HCT116 (cell line): ENCODE data around the gene CACNA2D3. TPM values are rescaled to one million over a fixed set of nuclear protein-coding genes. Genes with fewer than 3 reads are reported as not detected.

ENCODE experiments used
- ATAC-seq: fragments of 200-7000 bp; cut with Tn5 transposase; 2 replicates; pipeline ENCODE4 v1.9.1; 2020; ENCODE audit warnings: mild to moderate bottlenecking, moderate library complexity
- BruUV-seq: library from RNA; stranded (reverse); fragments of 400-500 nt; replicated peaks from 2 replicates; lab custom pipeline; 2021; lab: Mats Ljungman, UMichigan
- CTCF ChIA-PET: fragments of 300-600 bp; sonication (Branson Sonifier 250); formaldehyde crosslinking; loops from one replicate; lab custom pipeline; 2021; ENCODE audit warnings: antibody characterized with exemption; lab: Charles Lee
- POLR2A ChIA-PET: fragments of 300-600, 350-600 bp; sonication (Branson Sonifier 250); formaldehyde crosslinking; loops from one replicate; lab custom pipeline; 2021; ENCODE audit warnings: antibody characterized with exemption; lab: Charles Lee
- RAD21 ChIA-PET, 2 experiments: fragments of 300-600 bp; sonication (Branson Sonifier 250); formaldehyde crosslinking; loops; one replicate each; lab custom pipeline; 2023; ENCODE audit warnings: low total read pairs in 2 of 2; ENCODE audit not compliant: uncharacterized antibody in 2 of 2, unreplicated experiment in 2 of 2, low non-redundant PET in 1 of 2; lab: Charles Lee
- DNase-seq: peaks from one replicate; pipeline ENCODE4 v3.0.0-alpha.2; 2010; ENCODE audit warnings: low read depth, low spot score
- H2AFZ ChIP-seq: fragments of 200-600 bp; shearing (Covaris generic), sonication (generic); 2 replicates; pipeline ENCODE4 v1.6.1; 2017; ENCODE audit warnings: low read depth, mixed run types, mixed read lengths, antibody characterized with exemption, low read length; ENCODE audit not compliant: poor library complexity, severe bottlenecking
- H3K27ac ChIP-seq: 2 replicates; pipeline ENCODE4 v1.5.1; 2012; ENCODE audit warnings: low read depth, low read length
- H3K27me3 ChIP-seq: fragments of 200-600 bp; sonication (generic); 2 replicates; pipeline ENCODE4 v1.6.1; 2016; ENCODE audit warnings: mixed run types, low read length, mixed read lengths; ENCODE audit not compliant: insufficient read depth
- H3K36me3 ChIP-seq, 2 experiments: fragments of 200-500 bp in 1 of 2; fragments of 200-600 bp in 1 of 2; sonication (Bioruptor generic) in 1 of 2; sonication (generic) in 1 of 2; 2 replicates each; pipeline versions ENCODE4 v1.5.1 to v1.6.1; 2014 to 2016; ENCODE audit warnings: low read length in 2 of 2, inconsistent platforms in 1 of 2, mixed read lengths in 1 of 2, mixed run types in 1 of 2; ENCODE audit not compliant: insufficient read depth in 2 of 2, control insufficient read depth in 1 of 2
- H3K4me1 ChIP-seq, 2 experiments: fragments of 200-600 bp in 1 of 2; sonication (generic) in 1 of 2; 2 replicates each; pipeline versions ENCODE4 v1.5.1 to v1.6.1; 2012 to 2017; ENCODE audit warnings: low read length in 2 of 2, inconsistent platforms in 1 of 2, mild to moderate bottlenecking in 1 of 2, mixed read lengths in 1 of 2, mixed run types in 1 of 2, moderate library complexity in 1 of 2; ENCODE audit not compliant: insufficient read depth in 2 of 2, control insufficient read depth in 1 of 2
- H3K4me2 ChIP-seq: fragments of 200-600 bp; sonication (generic); 2 replicates; pipeline ENCODE4 v1.6.1; 2017; ENCODE audit warnings: mixed run types, low read length, mixed read lengths
- H3K4me3 ChIP-seq, 2 experiments: fragments of 200-600 bp in 1 of 2; sonication (generic) in 1 of 2; replicated peaks in 1 of 2; 2 replicates each; pipeline ENCODE4 v1.5.1; 2011 to 2016; ENCODE audit warnings: low read length in 2 of 2, control low read depth in 1 of 2, low read depth in 1 of 2, mild to moderate bottlenecking in 1 of 2, mixed read lengths in 1 of 2, mixed run types in 1 of 2
- H3K79me2 ChIP-seq: fragments of 200-600 bp; sonication (generic); 2 replicates; pipeline ENCODE4 v1.6.1; 2017; ENCODE audit warnings: mild to moderate bottlenecking, mixed run types, low read length, moderate library complexity, mixed read lengths; ENCODE audit not compliant: insufficient read depth
- H3K9ac ChIP-seq: fragments of 200-600 bp; sonication (generic); 2 replicates; pipeline ENCODE4 v1.6.1; 2016; ENCODE audit warnings: low read length, mixed read lengths
- H3K9me2 ChIP-seq: fragments of 200-600 bp; sonication (generic), shearing (Covaris generic); 2 replicates; pipeline ENCODE4 v1.6.1; 2017; ENCODE audit warnings: mixed run types, mild to moderate bottlenecking, moderate library complexity; ENCODE audit not compliant: insufficient read depth
- H3K9me3 ChIP-seq, 2 experiments: fragments of 200-500 bp in 1 of 2; fragments of 200-600 bp in 1 of 2; sonication (Bioruptor generic) in 1 of 2; sonication (generic) in 1 of 2; 2 replicates each; pipeline ENCODE4 v1.6.1; 2014 to 2017; ENCODE audit warnings: low read length in 2 of 2, mixed read lengths in 2 of 2, inconsistent platforms in 1 of 2, low read depth in 1 of 2, mild to moderate bottlenecking in 1 of 2, mixed run types in 1 of 2, moderate library complexity in 1 of 2; ENCODE audit not compliant: control insufficient read depth in 1 of 2, insufficient read depth in 1 of 2
- H4K20me1 ChIP-seq: fragments of 200-600 bp; sonication (generic), shearing (Covaris generic); 2 replicates; pipeline ENCODE4 v1.6.1; 2017; ENCODE audit warnings: mixed run types, mild to moderate bottlenecking, moderate library complexity; ENCODE audit not compliant: insufficient read depth
- ATF3 ChIP-seq: IDR thresholded peaks from 2 replicates; pipeline ENCODE4 v1.6.1; 2012
- CEBPB ChIP-seq: IDR thresholded peaks from 2 replicates; pipeline ENCODE4 v1.6.1; 2012; ENCODE audit warnings: low read depth
- ELF1 ChIP-seq: IDR thresholded peaks from 2 replicates; pipeline ENCODE4 v1.6.1; 2012; ENCODE audit warnings: low read depth, borderline replicate concordance
- EZH2 ChIP-seq: fragments of 200-600 bp; sonication (generic); IDR thresholded peaks from 2 replicates; pipeline ENCODE4 v1.6.1; 2017; ENCODE audit warnings: antibody characterized with exemption, mixed run types
- EZH2phosphoT487 ChIP-seq: fragments of 200-600 bp; IDR thresholded peaks from 2 replicates; pipeline ENCODE4 v1.6.1; 2018; ENCODE audit warnings: antibody characterized with exemption, borderline replicate concordance
- FOSL1 ChIP-seq: IDR thresholded peaks from 2 replicates; pipeline ENCODE4 v1.6.1; 2012; ENCODE audit warnings: low read depth
- JUND ChIP-seq: IDR thresholded peaks from 2 replicates; pipeline ENCODE4 v1.6.1; 2012
- MAX ChIP-seq: IDR thresholded peaks from 2 replicates; pipeline ENCODE4 v1.6.1; 2012
- POLR2A ChIP-seq: IDR thresholded peaks from 2 replicates; pipeline ENCODE4 v1.7.0; 2011; ENCODE audit warnings: borderline replicate concordance; ENCODE audit not compliant: insufficient read depth, insufficient read length; ENCODE audit errors: extremely low read depth
- POLR2AphosphoS5 ChIP-seq: IDR thresholded peaks from 2 replicates; pipeline ENCODE4 v1.6.1; 2011; ENCODE audit warnings: mild to moderate bottlenecking, low read depth, low read length, moderate library complexity
- RAD21 ChIP-seq: IDR thresholded peaks from 2 replicates; pipeline ENCODE4 v1.6.1; 2012; ENCODE audit warnings: low read depth, mild to moderate bottlenecking
- REST ChIP-seq: IDR thresholded peaks from 2 replicates; pipeline ENCODE4 v1.6.1; 2012; ENCODE audit warnings: low read depth
- SP1 ChIP-seq: IDR thresholded peaks from 2 replicates; pipeline ENCODE4 v1.6.1; 2012; ENCODE audit warnings: low read depth
- SRF ChIP-seq: IDR thresholded peaks from 2 replicates; pipeline ENCODE4 v1.6.1; 2012; ENCODE audit warnings: low read depth
- TCF7L2 ChIP-seq: IDR thresholded peaks from 2 replicates; pipeline ENCODE4 v1.7.0; 2011; ENCODE audit warnings: borderline replicate concordance, inconsistent platforms; ENCODE audit not compliant: insufficient read depth, insufficient read length; ENCODE audit errors: extremely low read depth
- YY1 ChIP-seq: IDR thresholded peaks from 2 replicates; pipeline ENCODE4 v1.6.1; 2011; ENCODE audit warnings: low read length, low read depth, moderate library complexity, mild to moderate bottlenecking; ENCODE audit not compliant: insufficient replicate concordance; ENCODE audit errors: extremely low read depth
- ZFX ChIP-seq: fragments of 450-650 bp; IDR thresholded peaks from 2 replicates; pipeline ENCODE4 v1.6.1; 2017
- ZNF274 ChIP-seq: fragments of 200-500 bp; sonication (Bioruptor generic); IDR thresholded peaks from 2 replicates; pipeline ENCODE4 v1.6.1; 2014; ENCODE audit warnings: mild to moderate bottlenecking, low read depth, low read length, inconsistent platforms
- intact Hi-C: fragments of 100-400 bp; cut with micrococcal nuclease; formaldehyde crosslinking; loops from 2 replicates; pipeline ENCODE4 v1.10.0; 2022
- total RNA-seq: library from RNA; stranded (reverse); gene quantifications from one replicate; pipeline ENCODE4 v1.2.1, GENCODE V29; 2021; ENCODE audit not compliant: unreplicated experiment
- TF ChIP-seq, protein P1 (sequence below): IDR thresholded peaks from 2 replicates; pipeline ENCODE4 v1.6.1; 2011; ENCODE audit warnings: mild to moderate bottlenecking, low read length, moderate library complexity; ENCODE audit not compliant: insufficient replicate concordance; ENCODE audit errors: extremely low read depth

CACNA2D3 gene
- total RNA-seq, 1 experiment from 2014 or later, result 0.20 TPM

DNA sequence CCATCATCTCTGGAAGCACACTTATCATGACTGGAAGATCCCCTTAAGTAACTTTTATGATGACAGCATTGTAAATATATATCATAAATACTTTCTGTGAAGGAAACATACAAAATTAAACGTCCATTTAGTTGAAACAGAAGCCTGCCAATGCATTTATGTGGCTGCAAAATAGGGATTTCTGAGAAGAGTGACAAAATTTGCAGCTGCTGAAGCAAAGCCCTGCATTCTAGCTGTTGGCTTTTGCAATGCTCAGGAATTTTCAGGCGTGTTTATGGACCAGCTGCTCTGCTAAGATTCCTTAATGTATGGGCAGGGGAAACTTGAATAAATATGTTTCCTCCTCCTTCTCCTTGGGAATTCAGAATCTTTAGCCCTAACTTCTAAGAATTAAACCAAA, 137.3 kb downstream of the CACNA2D3 start (continued):
- no peak for TF ChIP-seq REST
- TF ChIP-seq RAD21, result no peak
- no peak for TF ChIP-seq ELF1
- no peak for TF ChIP-seq TCF7L2
- no peak for TF ChIP-seq JUND
- TF ChIP-seq, all 23 proteins: peak for 0

DNA sequence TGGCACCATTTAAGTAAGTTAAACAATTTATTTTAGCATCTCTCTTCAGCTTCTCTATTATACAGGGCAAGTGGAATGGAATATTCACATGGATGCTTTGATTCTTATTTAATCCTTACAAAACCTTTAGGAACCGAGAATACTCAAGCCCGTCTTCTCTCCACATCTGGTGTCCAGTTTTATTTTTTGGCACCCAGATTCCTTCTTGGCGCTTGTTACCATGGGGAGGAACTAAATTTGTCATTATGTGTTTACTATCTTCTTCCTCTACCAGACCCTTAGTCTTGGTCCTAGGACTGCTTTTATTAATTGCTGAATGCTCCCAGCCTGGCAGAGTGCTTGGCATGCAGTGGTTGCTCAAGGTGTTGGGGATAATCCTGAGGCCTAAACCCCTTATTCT, 138.8 kb downstream of the CACNA2D3 start:
- no peak for TF ChIP-seq EZH2
- no peak for TF ChIP-seq ELF1
- TF ChIP-seq, protein P1, sequence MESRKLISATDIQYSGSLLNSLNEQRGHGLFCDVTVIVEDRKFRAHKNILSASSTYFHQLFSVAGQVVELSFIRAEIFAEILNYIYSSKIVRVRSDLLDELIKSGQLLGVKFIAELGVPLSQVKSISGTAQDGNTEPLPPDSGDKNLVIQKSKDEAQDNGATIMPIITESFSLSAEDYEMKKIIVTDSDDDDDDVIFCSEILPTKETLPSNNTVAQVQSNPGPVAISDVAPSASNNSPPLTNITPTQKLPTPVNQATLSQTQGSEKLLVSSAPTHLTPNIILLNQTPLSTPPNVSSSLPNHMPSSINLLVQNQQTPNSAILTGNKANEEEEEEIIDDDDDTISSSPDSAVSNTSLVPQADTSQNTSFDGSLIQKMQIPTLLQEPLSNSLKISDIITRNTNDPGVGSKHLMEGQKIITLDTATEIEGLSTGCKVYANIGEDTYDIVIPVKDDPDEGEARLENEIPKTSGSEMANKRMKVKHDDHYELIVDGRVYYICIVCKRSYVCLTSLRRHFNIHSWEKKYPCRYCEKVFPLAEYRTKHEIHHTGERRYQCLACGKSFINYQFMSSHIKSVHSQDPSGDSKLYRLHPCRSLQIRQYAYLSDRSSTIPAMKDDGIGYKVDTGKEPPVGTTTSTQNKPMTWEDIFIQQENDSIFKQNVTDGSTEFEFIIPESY, result no peak
- no peak for TF ChIP-seq CEBPB
- TF ChIP-seq ZFX, result no peak
- no peak for TF ChIP-seq FOSL1
- TF ChIP-seq ATF3, result no peak
- no peak for TF ChIP-seq MAX
- no peak for TF ChIP-seq SP1
- TF ChIP-seq EZH2phosphoT487, result no peak
- TF ChIP-seq RAD21, result no peak
- TF ChIP-seq ZNF274, result no peak
- no peak for TF ChIP-seq SRF
- no peak for TF ChIP-seq POLR2AphosphoS5
- no peak for TF ChIP-seq POLR2A
- TF ChIP-seq YY1, result no peak
- Histone ChIP-seq H3K36me3 (no peaks in the 10 kb centered on the region), H3K27ac (no peak overlapping the region), H3K27me3 (peaks cover 47% of the 10 kb centered on the region; the same call in 1 of the 2 replicates), H2AFZ (no peak overlapping the region), H3K79me2 (no peaks in the 10 kb centered on the region), H3K9me3 (no peaks in the 10 kb centered on the region), H4K20me1 (no peaks in the 10 kb centered on the region), H3K4me3 (no peak overlapping the region), H3K9me2 (no peaks in the 10 kb centered on the region), H3K9ac (no peak overlapping the region), H3K4me1 (no peaks in the 10 kb centered on the region), H3K4me2 (no peak overlapping the region)
- ChIA-PET CTCF (no interaction called here), RAD21 (no interaction called here), POLR2A (no interaction called here)
- ATAC-seq (no peak), DNase-seq (no peak)
- intact Hi-C loops, result no loop called here
- no TSS peak for BruUV-seq
